ENCODE results near the gene FRMD4A. TPM values are rescaled to one million over a fixed set of nuclear protein-coding genes. Genes with fewer than 3 reads are reported as not detected.

FRMD4A gene
- 50.8 TPM for polyA plus RNA-seq (2012; ENCODE audit: low read depth, missing spikeins)

- no peak for FAIRE-seq
Observed at GRCh38 chr10:14330388-14331061, at the start of gene FRMD4A. TSS of gene FRMD4A (minus strand) at chr10:14330924.

GRCh38 chr10:14379556-14380280 is 49.0 kb upstream of the FRMD4A start:
- TF ChIP-seq PAX5 (IDR thresholded peaks at IDR 0.05; ENCODE audit: insufficient read depth, low read length, severe bottlenecking), result no peak
- FAIRE-seq (no peak), DNase-seq (ENCODE audit: insufficient read length, low spot score) (no peak)

More at GRCh38 chr10:14330388-14331061, at the start of gene FRMD4A:
- DNase-seq (ENCODE audit: insufficient read length, low spot score), result no peak
- TF ChIP-seq POLR2AphosphoS5 (IDR thresholded peaks at IDR 0.05; ENCODE audit: low read depth, low read length), result no peak

GRCh38 chr10:14378387-14378960 is 47.8 kb upstream of the FRMD4A start:
- no peak for FAIRE-seq
- TF ChIP-seq PAX5 (IDR thresholded peaks at IDR 0.05; ENCODE audit: insufficient read depth, low read length, severe bottlenecking) (no peak), POLR2A (IDR thresholded peaks at IDR 0.05; ENCODE audit: low read depth, low read length) (no peak), TAF1 (IDR thresholded peaks at IDR 0.05; ENCODE audit: low read depth, low read length) (no peak), POU2F2 (IDR thresholded peaks at IDR 0.05; ENCODE audit: low read depth, low read length) (no peak), SPI1 (IDR thresholded peaks at IDR 0.05; ENCODE audit: low read depth, low read length) (no peak), POLR2AphosphoS5 (IDR thresholded peaks at IDR 0.05; ENCODE audit: low read depth, low read length) (no peak)
- no peak for DNase-seq (ENCODE audit: insufficient read length, low spot score)

GRCh38 chr10:14377591-14378175 is 47.0 kb upstream of the FRMD4A start:
- TF ChIP-seq TAF1 (IDR thresholded peaks at IDR 0.05; ENCODE audit: low read depth, low read length) (no peak), SPI1 (IDR thresholded peaks at IDR 0.05; ENCODE audit: low read depth, low read length) (no peak), POLR2AphosphoS5 (IDR thresholded peaks at IDR 0.05; ENCODE audit: low read depth, low read length) (no peak), POLR2A (IDR thresholded peaks at IDR 0.05; ENCODE audit: low read depth, low read length) (no peak), PAX5 (IDR thresholded peaks at IDR 0.05; ENCODE audit: insufficient read depth, low read length, severe bottlenecking) (no peak), POU2F2 (IDR thresholded peaks at IDR 0.05; ENCODE audit: low read depth, low read length) (no peak)
- FAIRE-seq (no peak), DNase-seq (ENCODE audit: insufficient read length, low spot score) (no peak)

- TF ChIP-seq TAF1 (IDR thresholded peaks at IDR 0.05; ENCODE audit: low read depth, low read length), result no peak
- TF ChIP-seq POLR2A (IDR thresholded peaks at IDR 0.05; ENCODE audit: low read depth, low read length), result no peak
- no peak for TF ChIP-seq POU2F2 (IDR thresholded peaks at IDR 0.05; ENCODE audit: low read depth, low read length)
- TF ChIP-seq POLR2AphosphoS5 (IDR thresholded peaks at IDR 0.05; ENCODE audit: low read depth, low read length), result no peak
- no peak for TF ChIP-seq SPI1 (IDR thresholded peaks at IDR 0.05; ENCODE audit: low read depth, low read length)
- TF ChIP-seq PAX5 (IDR thresholded peaks at IDR 0.05; ENCODE audit: insufficient read depth, low read length, severe bottlenecking), result no peak
- DNase-seq (ENCODE audit: insufficient read length, low spot score) (no peak), FAIRE-seq (no peak)
Observed at GRCh38 chr10:14374745-14375445, 44.2 kb upstream of the FRMD4A start.

GRCh38 chr10:14372606-14373005 is 41.9 kb upstream of the FRMD4A start:
- no peak for DNase-seq (ENCODE audit: insufficient read length, low spot score)
- FAIRE-seq, result no peak
- TF ChIP-seq TAF1 (IDR thresholded peaks at IDR 0.05; ENCODE audit: low read depth, low read length) (no peak), SPI1 (IDR thresholded peaks at IDR 0.05; ENCODE audit: low read depth, low read length) (no peak), POU2F2 (IDR thresholded peaks at IDR 0.05; ENCODE audit: low read depth, low read length) (no peak), POLR2AphosphoS5 (IDR thresholded peaks at IDR 0.05; ENCODE audit: low read depth, low read length) (no peak), PAX5 (IDR thresholded peaks at IDR 0.05; ENCODE audit: insufficient read depth, low read length, severe bottlenecking) (no peak), POLR2A (IDR thresholded peaks at IDR 0.05; ENCODE audit: low read depth, low read length) (no peak)

- FAIRE-seq (no peak), DNase-seq (ENCODE audit: insufficient read length, low spot score) (no peak)
- TF ChIP-seq SPI1 (IDR thresholded peaks at IDR 0.05; ENCODE audit: low read depth, low read length), result no peak
- TF ChIP-seq POLR2AphosphoS5 (IDR thresholded peaks at IDR 0.05; ENCODE audit: low read depth, low read length), result no peak
- no peak for TF ChIP-seq POU2F2 (IDR thresholded peaks at IDR 0.05; ENCODE audit: low read depth, low read length)
- no peak for TF ChIP-seq PAX5 (IDR thresholded peaks at IDR 0.05; ENCODE audit: insufficient read depth, low read length, severe bottlenecking)
- TF ChIP-seq POLR2A (IDR thresholded peaks at IDR 0.05; ENCODE audit: low read depth, low read length), result no peak
- TF ChIP-seq TAF1 (IDR thresholded peaks at IDR 0.05; ENCODE audit: low read depth, low read length), result no peak
Observed at GRCh38 chr10:14371581-14371980, 40.9 kb upstream of the FRMD4A start.

GRCh38 chr10:14370894-14371293 is 40.2 kb upstream of the FRMD4A start:
- DNase-seq (ENCODE audit: insufficient read length, low spot score) (no peak), FAIRE-seq (no peak)
- TF ChIP-seq SPI1 (IDR thresholded peaks at IDR 0.05; ENCODE audit: low read depth, low read length) (no peak), TAF1 (IDR thresholded peaks at IDR 0.05; ENCODE audit: low read depth, low read length) (no peak), POLR2A (IDR thresholded peaks at IDR 0.05; ENCODE audit: low read depth, low read length) (no peak), PAX5 (IDR thresholded peaks at IDR 0.05; ENCODE audit: insufficient read depth, low read length, severe bottlenecking) (no peak), POU2F2 (IDR thresholded peaks at IDR 0.05; ENCODE audit: low read depth, low read length) (no peak), POLR2AphosphoS5 (IDR thresholded peaks at IDR 0.05; ENCODE audit: low read depth, low read length) (no peak)

GRCh38 chr10:14369906-14370305 is 39.2 kb upstream of the FRMD4A start:
- TF ChIP-seq POLR2A (IDR thresholded peaks at IDR 0.05; ENCODE audit: low read depth, low read length), result no peak
- no peak for TF ChIP-seq POU2F2 (IDR thresholded peaks at IDR 0.05; ENCODE audit: low read depth, low read length)
- no peak for TF ChIP-seq PAX5 (IDR thresholded peaks at IDR 0.05; ENCODE audit: insufficient read depth, low read length, severe bottlenecking)
- TF ChIP-seq SPI1 (IDR thresholded peaks at IDR 0.05; ENCODE audit: low read depth, low read length), result no peak
- TF ChIP-seq TAF1 (IDR thresholded peaks at IDR 0.05; ENCODE audit: low read depth, low read length), result no peak
- no peak for TF ChIP-seq POLR2AphosphoS5 (IDR thresholded peaks at IDR 0.05; ENCODE audit: low read depth, low read length)

More at GRCh38 chr10:14369906-14370305, 39.2 kb upstream of the FRMD4A start:
- no peak for DNase-seq (ENCODE audit: insufficient read length, low spot score)
- no peak for FAIRE-seq
